Neural progenitor cell (in vitro differentiated cells): ENCODE measurements around the gene SIT1.

Experiments
- CTCF ChIP-seq: fragments of 200-600 bp; sonication (generic); IDR thresholded peaks from 2 replicates; pipeline ENCODE4 v1.5.1; 2017; ENCODE audit warnings: antibody characterized with exemption, mild to moderate bottlenecking
- EZH2 ChIP-seq: fragments of 200-600 bp; sonication (generic); IDR thresholded peaks from 2 replicates; pipeline ENCODE4 v1.6.1; 2017; ENCODE audit warnings: antibody characterized with exemption, mild to moderate bottlenecking, moderate library complexity

GRCh38 chr9:35684921-35685320 is 34.2 kb upstream of the SIT1 start:
- TF ChIP-seq EZH2 = no peak
- no peak for TF ChIP-seq CTCF
